ENCODE data around the gene KIF2A.

Gene KIF2A

DNA sequence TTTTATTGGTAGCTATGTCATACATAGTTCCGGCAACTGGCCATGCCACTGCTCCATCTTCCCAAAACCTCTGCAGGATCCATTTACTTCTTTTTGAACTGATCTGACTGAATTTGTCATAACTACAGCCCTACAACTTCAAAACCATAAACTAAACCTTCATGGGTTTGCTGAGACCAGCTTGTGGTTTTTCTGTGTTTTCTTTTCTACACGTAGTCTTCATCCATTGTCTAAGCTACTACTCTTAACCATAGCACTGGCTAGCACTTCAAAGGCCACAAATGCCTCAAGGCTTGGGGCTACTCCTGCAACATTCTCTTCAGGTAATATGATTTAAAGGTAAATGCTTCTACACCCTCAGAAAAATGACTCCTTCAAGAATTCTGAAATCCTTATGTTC is 9.0 kb upstream of the KIF2A start:
- H3K9me3 ChIP-seq (ENCODE audit: severe bottlenecking), result no peaks in the 10 kb centered on the region
- H3K4me3 ChIP-seq (ENCODE audit: low read depth, low read length), result no peak overlapping the region
- DNase-seq, result no peak
- TF ChIP-seq, protein P1, sequence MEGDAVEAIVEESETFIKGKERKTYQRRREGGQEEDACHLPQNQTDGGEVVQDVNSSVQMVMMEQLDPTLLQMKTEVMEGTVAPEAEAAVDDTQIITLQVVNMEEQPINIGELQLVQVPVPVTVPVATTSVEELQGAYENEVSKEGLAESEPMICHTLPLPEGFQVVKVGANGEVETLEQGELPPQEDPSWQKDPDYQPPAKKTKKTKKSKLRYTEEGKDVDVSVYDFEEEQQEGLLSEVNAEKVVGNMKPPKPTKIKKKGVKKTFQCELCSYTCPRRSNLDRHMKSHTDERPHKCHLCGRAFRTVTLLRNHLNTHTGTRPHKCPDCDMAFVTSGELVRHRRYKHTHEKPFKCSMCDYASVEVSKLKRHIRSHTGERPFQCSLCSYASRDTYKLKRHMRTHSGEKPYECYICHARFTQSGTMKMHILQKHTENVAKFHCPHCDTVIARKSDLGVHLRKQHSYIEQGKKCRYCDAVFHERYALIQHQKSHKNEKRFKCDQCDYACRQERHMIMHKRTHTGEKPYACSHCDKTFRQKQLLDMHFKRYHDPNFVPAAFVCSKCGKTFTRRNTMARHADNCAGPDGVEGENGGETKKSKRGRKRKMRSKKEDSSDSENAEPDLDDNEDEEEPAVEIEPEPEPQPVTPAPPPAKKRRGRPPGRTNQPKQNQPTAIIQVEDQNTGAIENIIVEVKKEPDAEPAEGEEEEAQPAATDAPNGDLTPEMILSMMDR (IDR thresholded peaks at IDR 0.05; ENCODE audit: low read depth, low read length), result no peak
- H3K27me3 ChIP-seq (ENCODE audit: insufficient read depth, low read depth, severe bottlenecking), result no peaks in the 10 kb centered on the region
- no peak overlapping the region for H3K27ac ChIP-seq
- no peaks in the 10 kb centered on the region for H3K36me3 ChIP-seq

DNA sequence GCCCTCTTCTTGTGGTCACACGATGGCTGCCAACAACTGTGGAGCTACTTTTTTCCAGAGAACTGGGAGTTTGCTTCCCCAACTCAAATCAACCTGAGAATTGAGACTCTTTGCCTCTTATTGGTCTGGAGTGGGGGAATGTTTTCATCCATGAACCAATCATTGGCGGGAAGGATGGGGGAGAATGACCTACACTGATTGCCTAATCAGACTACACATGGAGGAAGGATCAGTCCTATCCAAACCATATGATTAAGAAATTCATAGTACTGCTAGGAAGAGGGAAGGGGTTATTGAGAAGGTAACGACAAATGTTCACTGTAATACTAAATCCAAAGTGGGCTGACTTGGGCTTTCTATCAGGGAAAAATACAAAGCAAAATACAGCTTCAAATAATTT is 7.9 kb upstream of the KIF2A start:
- H3K9me3 ChIP-seq (ENCODE audit: severe bottlenecking), result no peaks in the 10 kb centered on the region
- no peak for DNase-seq
- H3K4me3 ChIP-seq (ENCODE audit: low read depth, low read length), result no peak overlapping the region
- TF ChIP-seq, protein P1 (IDR thresholded peaks at IDR 0.05; ENCODE audit: low read depth, low read length), result no peak
- no peaks in the 10 kb centered on the region for H3K27me3 ChIP-seq (ENCODE audit: insufficient read depth, low read depth, severe bottlenecking)
- no peak overlapping the region for H3K27ac ChIP-seq
- H3K36me3 ChIP-seq, result no peaks in the 10 kb centered on the region

GRCh38 chr5:62299101-62299500 is 6.9 kb upstream of the KIF2A start:
- TF ChIP-seq, protein P1 (IDR thresholded peaks at IDR 0.05; ENCODE audit: low read depth, low read length), result no peak
- no peaks in the 10 kb centered on the region for H3K27me3 ChIP-seq (ENCODE audit: insufficient read depth, low read depth, severe bottlenecking)
- no peak overlapping the region for H3K27ac ChIP-seq
- no peak overlapping the region for H3K4me3 ChIP-seq (ENCODE audit: low read depth, low read length)
- no peak for DNase-seq
- H3K36me3 ChIP-seq, result no peaks in the 10 kb centered on the region
- H3K9me3 ChIP-seq (ENCODE audit: severe bottlenecking), result no peaks in the 10 kb centered on the region

GRCh38 chr5:62299600-62299999 is 6.4 kb upstream of the KIF2A start:
- no peak overlapping the region for H3K4me3 ChIP-seq (ENCODE audit: low read depth, low read length)
- no peaks in the 10 kb centered on the region for H3K9me3 ChIP-seq (ENCODE audit: severe bottlenecking)
- no peak overlapping the region for H3K27ac ChIP-seq
- H3K36me3 ChIP-seq, result no peaks in the 10 kb centered on the region
- no peak for DNase-seq
- TF ChIP-seq, protein P1 (IDR thresholded peaks at IDR 0.05; ENCODE audit: low read depth, low read length), result no peak
- H3K27me3 ChIP-seq (ENCODE audit: insufficient read depth, low read depth, severe bottlenecking), result no peaks in the 10 kb centered on the region

DNA sequence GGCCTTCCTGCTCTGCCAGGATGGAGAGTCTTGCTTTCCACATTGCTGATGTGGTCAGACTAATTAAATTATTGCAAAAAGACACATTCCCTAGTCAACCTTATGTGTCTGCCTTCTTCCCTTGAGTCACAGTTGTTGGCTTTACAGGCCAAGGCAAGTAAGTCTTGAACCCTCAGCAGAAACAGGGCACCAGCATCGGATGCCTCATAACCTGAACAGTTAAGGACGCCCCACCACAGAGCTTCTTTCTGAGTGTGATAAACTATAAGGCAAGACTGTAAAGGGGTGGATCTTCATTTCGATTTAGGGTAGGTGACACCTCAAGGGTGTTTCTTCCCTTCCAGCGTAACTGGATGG is 670 bp upstream of the KIF2A start:
- DNase-seq, result no peak
- H3K36me3 ChIP-seq, result peaks cover 7% of the 10 kb centered on the region
- H3K9me3 ChIP-seq (ENCODE audit: severe bottlenecking), result no peaks in the 10 kb centered on the region
- TF ChIP-seq, protein P1 (IDR thresholded peaks at IDR 0.05; ENCODE audit: low read depth, low read length), result no peak
- H3K27ac ChIP-seq, result peak overlapping the region; percentile 89
- no peaks in the 10 kb centered on the region for H3K27me3 ChIP-seq (ENCODE audit: insufficient read depth, low read depth, severe bottlenecking)
- H3K4me3 ChIP-seq (ENCODE audit: low read depth, low read length), result peak overlapping the region; percentile 4

DNA sequence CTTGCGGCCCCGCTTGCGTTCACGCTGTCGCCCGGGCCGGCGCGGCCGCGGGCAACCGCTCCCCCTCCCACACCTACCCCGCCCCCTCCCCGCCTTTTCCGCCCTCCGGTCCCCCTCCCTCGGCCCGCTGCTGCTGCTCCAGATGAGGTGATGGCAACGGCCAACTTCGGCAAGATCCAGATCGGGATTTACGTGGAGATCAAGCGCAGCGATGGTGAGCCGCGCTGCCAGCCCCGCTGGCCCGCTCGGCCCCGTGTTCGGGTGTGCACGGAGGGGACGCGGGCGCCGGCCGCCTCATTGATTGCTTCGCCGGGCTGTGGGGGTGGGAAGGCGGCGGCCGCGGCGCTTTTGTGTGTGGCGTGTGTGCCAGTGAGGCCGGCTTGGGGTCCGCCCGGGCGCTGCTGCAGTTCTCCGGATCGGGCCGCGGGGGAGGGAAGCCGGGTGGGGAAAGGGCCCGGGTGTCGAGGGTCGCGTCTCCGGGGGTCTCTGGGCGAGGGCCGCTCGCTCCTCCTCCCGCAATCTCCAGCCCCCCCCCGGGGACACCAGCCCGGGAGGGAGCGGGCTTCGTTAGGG is 403 bp downstream of the KIF2A start:
- Histone ChIP-seq H3K27ac (peak overlapping the region; percentile 89), H3K27me3 (ENCODE audit: insufficient read depth, low read depth, severe bottlenecking) (no peaks in the 10 kb centered on the region), H3K36me3 (peaks cover 7% of the 10 kb centered on the region), H3K4me3 (ENCODE audit: low read depth, low read length) (peak overlapping the region; percentile 78), H3K9me3 (ENCODE audit: severe bottlenecking) (no peaks in the 10 kb centered on the region)
- TF ChIP-seq, protein P1 (IDR thresholded peaks at IDR 0.05; ENCODE audit: low read depth, low read length), result no peak
- peak; percentile 77 for DNase-seq

Measured in WERI-Rb-1 (cell line).